Glutamatergic neuron (in vitro differentiated cells): ENCODE data around the gene CYSLTR1. TPM values are rescaled to one million over a fixed set of nuclear protein-coding genes. Genes with fewer than 3 reads are reported as not detected.
"Not testable (repeated sequence)": the region's sequence is repeated elsewhere in the genome, so short reads cannot be mapped to it uniquely, and the experiment has no call there.

Experiments used
- DNase-seq: peaks from one replicate; pipeline ENCODE4 v3.0.0; 2022
- H3K27ac Mint-ChIP-seq: one replicate; pipeline ENCODE4 v1.8.0; 2020; ENCODE audit warnings: mild to moderate bottlenecking, mixed read lengths, inconsistent platforms; ENCODE audit not compliant: unreplicated experiment
- H3K27me3 Mint-ChIP-seq: one replicate; pipeline ENCODE4 v1.8.0; 2020; ENCODE audit warnings: mild to moderate bottlenecking, moderate library complexity, mixed read lengths, inconsistent platforms; ENCODE audit not compliant: unreplicated experiment
- H3K36me3 Mint-ChIP-seq: one replicate; pipeline ENCODE4 v1.8.0; 2020; ENCODE audit warnings: mild to moderate bottlenecking, mixed read lengths, inconsistent platforms; ENCODE audit not compliant: unreplicated experiment
- H3K4me1 Mint-ChIP-seq: one replicate; pipeline ENCODE4 v1.8.0; 2020; ENCODE audit warnings: mild to moderate bottlenecking, low read depth, mixed read lengths, inconsistent platforms; ENCODE audit not compliant: unreplicated experiment
- H3K4me3 Mint-ChIP-seq: one replicate; pipeline ENCODE4 v1.8.0; 2020; ENCODE audit warnings: mild to moderate bottlenecking, mixed read lengths, inconsistent platforms; ENCODE audit not compliant: unreplicated experiment
- H3K9me3 Mint-ChIP-seq: one replicate; pipeline ENCODE4 v1.8.0; 2020; ENCODE audit warnings: mild to moderate bottlenecking, moderate library complexity, mixed read lengths, inconsistent platforms; ENCODE audit not compliant: unreplicated experiment
- CTCF ChIP-seq: fragments of 200-600 bp; sonication (generic); IDR thresholded peaks from one replicate; pipeline ENCODE4 v1.5.0; 2021; ENCODE audit not compliant: partially characterized antibody, unreplicated experiment
- total RNA-seq: library from RNA; stranded (reverse); fragmentation: NEBNext Ultra II Directional; extraction: Animal tissue kit (Norgen Biotek cat#: 25700); gene quantifications from one replicate; pipeline ENCODE4 v1.2.1, GENCODE V29; 2021; ENCODE audit not compliant: unreplicated experiment

CYSLTR1 gene
- total RNA-seq, 1 donor from 2014 or later: 0.25 TPM

DNA sequence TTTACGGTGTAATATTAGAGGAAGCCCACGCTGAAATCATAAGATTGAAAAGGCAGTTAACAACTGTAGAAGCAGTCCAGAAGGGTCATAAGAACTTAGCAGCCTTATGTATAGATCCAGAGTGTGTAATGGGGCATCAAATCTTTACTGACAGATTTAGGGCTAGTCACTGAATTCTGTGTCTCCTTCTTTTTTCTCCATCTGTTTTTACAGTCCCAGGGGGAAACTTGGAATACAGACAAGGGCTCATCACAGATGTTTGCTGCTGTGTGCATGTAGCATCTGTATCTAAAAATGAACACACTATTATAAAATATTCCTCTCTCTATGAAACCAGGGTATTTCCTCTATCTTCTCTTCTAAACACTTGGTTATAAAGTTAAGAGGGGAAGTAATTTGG lies 43.9 kb downstream of the CYSLTR1 start:
- Mint-ChIP-seq H3K36me3 (no peaks in the 10 kb centered on the region), H3K27me3 (no peaks in the 10 kb centered on the region), H3K4me1 (peaks cover 1% of the 10 kb centered on the region), H3K9me3 (peaks cover 1% of the 10 kb centered on the region), H3K27ac (no peak overlapping the region), H3K4me3 (no peak overlapping the region)
- no peak for DNase-seq
- TF ChIP-seq CTCF: no peak

GRCh38 chrX:78237127-78237526 lies 90.3 kb downstream of the CYSLTR1 start:
- Mint-ChIP-seq H3K9me3 (no peaks in the 10 kb centered on the region), H3K4me1 (no peaks in the 10 kb centered on the region), H3K36me3 (no peaks in the 10 kb centered on the region), H3K27ac (no peak overlapping the region), H3K4me3 (no peak overlapping the region), H3K27me3 (no peaks in the 10 kb centered on the region)
- no peak for TF ChIP-seq CTCF
- DNase-seq: no peak

DNA sequence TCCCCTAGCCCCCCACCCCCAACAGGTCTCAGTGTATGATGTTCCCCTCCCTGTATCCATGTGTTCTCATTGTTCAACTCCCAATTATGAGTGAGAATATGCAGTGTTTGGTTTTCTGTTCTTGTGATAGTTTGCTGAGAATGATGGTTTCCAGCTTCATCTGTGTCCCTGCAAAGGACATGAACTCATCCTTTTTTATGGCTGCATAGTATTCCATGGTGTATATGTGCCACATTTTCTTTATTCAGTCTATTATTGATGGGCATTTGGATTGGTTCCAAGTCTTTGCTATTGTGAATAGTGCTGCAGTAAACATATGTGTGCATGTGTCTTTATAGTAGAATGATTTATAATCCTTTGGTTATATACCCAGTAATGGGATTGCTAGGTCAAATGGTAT lies 101.4 kb downstream of the CYSLTR1 start:
- not testable (repeated sequence) for H3K4me3 Mint-ChIP-seq, H3K36me3 Mint-ChIP-seq, H3K4me1 Mint-ChIP-seq, DNase-seq, H3K27ac Mint-ChIP-seq, H3K9me3 Mint-ChIP-seq, H3K27me3 Mint-ChIP-seq

Other genes with a start within 250 kb of the CYSLTR1 start
- gene PGK1, start 223.4 kb downstream of the CYSLTR1 start, total RNA-seq: 263 TPM
- gene TAF9B, start 188.0 kb downstream of the CYSLTR1 start, total RNA-seq: 30.4 TPM